ENCODE results near the gene CA9. TPM values are rescaled to one million over a fixed set of nuclear protein-coding genes. Genes with fewer than 3 reads are reported as not detected.
A peak's percentile ranks its signal among the peaks of the same experiment; 100 is the strongest.

Gene CA9
- total RNA-seq, 1 experiment from 2014 or later, result 6.6 TPM

GRCh38 chr9:35646533-35647265 is 27.0 kb upstream of the CA9 start:
- Histone ChIP-seq H3K27ac (peak overlapping the region; percentile 66), H3F3A (ENCODE audit: insufficient read depth, low read depth) (no peaks in the 10 kb centered on the region), H4K20me1 (ENCODE audit: insufficient read depth) (no peaks in the 10 kb centered on the region), H3K79me2 (ENCODE audit: low read depth) (no peaks in the 10 kb centered on the region), H3K9me2 (ENCODE audit: insufficient read depth) (no peaks in the 10 kb centered on the region), H2AFZ (peak overlapping the region; percentile 92), H3K4me1 (replicated peaks; ENCODE audit: insufficient read depth) (peaks cover 5% of the 10 kb centered on the region; the same call in 1 of the 2 replicates), H3K27me3 (ENCODE audit: insufficient read depth, low read depth) (no peaks in the 10 kb centered on the region), H3K4me3 (peak overlapping the region; percentile 71), H3K9me3 (ENCODE audit: insufficient read depth, low read depth) (no peaks in the 10 kb centered on the region), H3K36me3 (ENCODE audit: low read depth) (no peaks in the 10 kb centered on the region), H3K4me2 (peak overlapping the region; percentile 81)
- TF ChIP-seq EZH2 (IDR thresholded peaks at IDR 0.05; ENCODE audit: low read depth) (no peak), CTCF (conservative IDR thresholded peaks at IDR 0.05) (peak; percentile 73)
- ChIA-PET POLR2A (ENCODE audit: unreplicated experiment) (interaction anchor here (1.0 kb wide), 1 partner anchor 18 kb away, joined by 3 read pairs; the partner anchor contains the start of gene ARHGEF39), CTCF (interaction anchor here (0.5 to 1.5 kb wide), 4 partner anchors 236 to 467 kb away, joined by 3 to 6 read pairs (median 4); no protein-coding TSS in a partner anchor)
- intact Hi-C loops (cut with micrococcal nuclease; ENCODE audit: unreplicated experiment), result loop anchor here (1.0 to 5.0 kb wide), 4 partner anchors 42 to 181 kb away; partner anchors contain the start of genes CREB3, FAM221B, TESK1 and TLN1
- DNase-seq, result peak; percentile 61 to 88
- no TSS peak for BruUV-seq (replicated peaks)

DNA sequence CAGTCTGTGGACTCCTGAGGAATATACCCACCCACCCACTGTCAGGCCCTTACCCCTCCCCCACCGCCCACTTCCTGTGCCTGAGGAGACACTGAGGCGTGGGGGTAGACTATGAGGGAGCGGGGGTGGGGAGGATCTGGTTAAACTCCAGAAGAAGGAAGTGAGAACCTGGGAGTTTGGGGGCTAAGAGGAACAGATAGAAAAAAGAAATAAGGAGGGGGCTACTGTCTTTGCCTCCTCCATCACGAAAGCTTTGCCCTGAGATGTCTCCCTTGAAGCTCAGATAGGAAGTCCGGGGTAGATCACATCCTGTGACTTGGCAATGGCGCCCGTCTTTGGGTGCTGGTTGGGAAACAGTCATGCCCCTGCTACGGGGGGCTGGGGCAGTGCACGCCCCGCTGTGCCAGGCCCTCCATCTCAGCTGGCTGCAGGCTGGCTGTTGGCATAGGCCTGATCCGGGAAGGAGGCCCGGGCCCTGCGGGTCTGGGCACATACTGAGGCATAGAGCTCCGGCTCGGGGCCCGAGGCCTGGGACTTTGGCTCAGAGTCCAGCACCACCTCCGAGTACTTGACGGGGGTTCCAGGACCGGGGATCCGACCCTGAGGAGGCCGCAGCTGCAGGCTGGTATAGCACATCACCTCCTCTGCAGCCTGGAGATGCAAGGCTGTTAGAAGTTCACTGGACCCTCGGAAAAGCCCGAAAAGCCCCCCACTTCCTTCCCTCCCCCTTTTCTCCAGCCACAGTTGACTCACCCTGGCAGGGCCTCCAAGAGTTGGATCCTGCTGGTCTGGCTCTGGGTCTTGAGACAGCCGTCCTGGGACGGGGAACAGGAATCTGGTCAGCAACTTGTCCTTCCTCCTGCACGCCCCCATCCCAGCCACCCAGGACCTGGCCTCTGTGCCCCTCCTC is 24.0 kb upstream of the CA9 start:
- intact Hi-C loops (cut with micrococcal nuclease; ENCODE audit: unreplicated experiment), result loop anchor here (5.0 kb wide), 2 partner anchors 167 to 178 kb away; partner anchors contain the start of genes FAM221B and TMEM8B
- no peak for TF ChIP-seq EZH2 (IDR thresholded peaks at IDR 0.05; ENCODE audit: low read depth)
- no peak for TF ChIP-seq CTCF (conservative IDR thresholded peaks at IDR 0.05)
- no peak overlapping the region for H3K27ac ChIP-seq

More for the DNA sequence above, 24.0 kb upstream of the CA9 start:
- Histone ChIP-seq H3K9me2 (ENCODE audit: insufficient read depth) (no peaks in the 10 kb centered on the region), H3K27me3 (ENCODE audit: insufficient read depth, low read depth) (no peaks in the 10 kb centered on the region), H3K9me3 (ENCODE audit: insufficient read depth, low read depth) (no peaks in the 10 kb centered on the region), H4K20me1 (ENCODE audit: insufficient read depth) (no peaks in the 10 kb centered on the region), H3K79me2 (ENCODE audit: low read depth) (no peaks in the 10 kb centered on the region), H3K4me3 (no peak overlapping the region), H3K4me1 (replicated peaks; ENCODE audit: insufficient read depth) (peaks cover 21% of the 10 kb centered on the region), H3K4me2 (no peak overlapping the region), H3K36me3 (ENCODE audit: low read depth) (no peaks in the 10 kb centered on the region), H2AFZ (no peak overlapping the region), H3F3A (ENCODE audit: insufficient read depth, low read depth) (peaks cover 13% of the 10 kb centered on the region; the same call in 1 of the 2 replicates)
- CTCF ChIA-PET, result no interaction called here
- DNase-seq, result no peak
- POLR2A ChIA-PET (ENCODE audit: unreplicated experiment), result no interaction called here
- BruUV-seq (replicated peaks), result no TSS peak
